GM23338 (cell line): ENCODE data around the gene MDM2. TPM values are rescaled to one million over a fixed set of nuclear protein-coding genes. Genes with fewer than 3 reads are reported as not detected.

Source experiments
- ATAC-seq: fragments of 200-7000 bp; cut with Tn5 transposase; 3 replicates; pipeline ENCODE4 v1.9.1; 2020
- DNase-seq: peaks from one replicate; pipeline ENCODE4 v3.0.0-alpha.2; 2015; ENCODE audit warnings: low spot score
- H2AFZ ChIP-seq: fragments of 200-600 bp; sonication (generic); 2 replicates; pipeline ENCODE4 v1.8.0; 2016; ENCODE audit warnings: antibody characterized with exemption, mild to moderate bottlenecking, moderate library complexity
- H3F3A ChIP-seq: fragments of 200-600 bp; sonication (generic); replicated peaks from 2 replicates; pipeline ENCODE4 v1.8.0; 2017; ENCODE audit warnings: antibody characterized with exemption, mixed run types, low read depth
- H3K27ac ChIP-seq: fragments of 200-600 bp; sonication (generic); 2 replicates; pipeline ENCODE4 v1.6.1; 2016; ENCODE audit warnings: low read depth
- H3K27me3 ChIP-seq: fragments of 200-600 bp; sonication (generic); 2 replicates; pipeline ENCODE4 v1.8.0; 2016; ENCODE audit warnings: mild to moderate bottlenecking, mixed run types, moderate library complexity; ENCODE audit not compliant: insufficient read depth
- H3K36me3 ChIP-seq: fragments of 200-600 bp; sonication (generic); 2 replicates; pipeline ENCODE4 v1.8.0; 2016; ENCODE audit warnings: mild to moderate bottlenecking; ENCODE audit not compliant: insufficient read depth
- H3K4me1 ChIP-seq: fragments of 200-600 bp; sonication (generic); 2 replicates; pipeline ENCODE4 v1.8.0; 2016; ENCODE audit warnings: mild to moderate bottlenecking, moderate library complexity; ENCODE audit not compliant: insufficient read depth
- H3K4me2 ChIP-seq: fragments of 200-600 bp; sonication (generic); 2 replicates; pipeline ENCODE4 v1.7.1; 2017; ENCODE audit warnings: mixed run types
- H3K4me3 ChIP-seq: fragments of 200-600 bp; sonication (generic); 2 replicates; pipeline ENCODE4 v1.6.1; 2016; ENCODE audit warnings: mixed run types
- H3K79me2 ChIP-seq: fragments of 200-600 bp; sonication (generic); replicated peaks from 2 replicates; pipeline ENCODE4 v1.8.0; 2017; ENCODE audit warnings: mild to moderate bottlenecking; ENCODE audit not compliant: insufficient read depth
- H3K9me2 ChIP-seq: fragments of 200-600 bp; sonication (generic); 2 replicates; pipeline ENCODE4 v1.8.0; 2017; ENCODE audit not compliant: insufficient read depth
- H4K20me1 ChIP-seq: fragments of 200-600 bp; sonication (generic); replicated peaks from 2 replicates; pipeline ENCODE4 v1.8.0; 2017; ENCODE audit warnings: mild to moderate bottlenecking; ENCODE audit not compliant: insufficient read depth
- H3K27ac Mint-ChIP-seq: 2 replicates; pipeline ENCODE4 v1.8.0; 2020; ENCODE audit warnings: inconsistent platforms, mild to moderate bottlenecking, moderate library complexity, mixed read lengths
- H3K27me3 Mint-ChIP-seq: 3 replicates; pipeline ENCODE4 v1.8.0; 2022; ENCODE audit warnings: low read depth, mild to moderate bottlenecking, moderate library complexity, mixed read lengths, inconsistent platforms; ENCODE audit not compliant: insufficient read depth, poor library complexity
- H3K36me3 Mint-ChIP-seq: 3 replicates; pipeline ENCODE4 v1.8.0; 2021; ENCODE audit warnings: low read depth, mild to moderate bottlenecking, inconsistent platforms, moderate library complexity, mixed read lengths
- H3K4me1 Mint-ChIP-seq: 3 replicates; pipeline ENCODE4 v1.8.0; 2020; ENCODE audit warnings: mild to moderate bottlenecking, inconsistent platforms, mixed read lengths
- H3K4me3 Mint-ChIP-seq: 3 replicates; pipeline ENCODE4 v1.8.0; 2021; ENCODE audit warnings: moderate library complexity, mild to moderate bottlenecking, inconsistent platforms, mixed read lengths
- H3K9me3 Mint-ChIP-seq: 3 replicates; pipeline ENCODE4 v1.8.0; 2020; ENCODE audit warnings: moderate library complexity, mild to moderate bottlenecking, inconsistent platforms, mixed read lengths
- CREB1 ChIP-seq: fragments of 250-450 bp; sonication (Bioruptor Pico); IDR thresholded peaks from 2 replicates; pipeline ENCODE4 v1.5.0; 2020; ENCODE audit warnings: low read depth, mild to moderate bottlenecking, moderate library complexity
- EZH2 ChIP-seq: fragments of 200-600 bp; sonication (generic); IDR thresholded peaks from one replicate; pipeline ENCODE4 v1.8.0; 2017; ENCODE audit warnings: antibody characterized with exemption, mild to moderate bottlenecking, low read depth; ENCODE audit not compliant: unreplicated experiment
- EZH2phosphoT487 ChIP-seq: fragments of 200-600 bp; sonication (generic); IDR thresholded peaks from one replicate; pipeline ENCODE4 v1.8.1; 2018; ENCODE audit warnings: antibody characterized with exemption; ENCODE audit not compliant: unreplicated experiment
- NANOG ChIP-seq: IDR thresholded peaks from 2 replicates; pipeline ENCODE4 v1.6.1; 2016; ENCODE audit warnings: antibody characterized with exemption, borderline replicate concordance
- POLR2AphosphoS5 ChIP-seq: IDR thresholded peaks from 2 replicates; pipeline ENCODE4 v1.6.1; 2016; ENCODE audit warnings: antibody characterized with exemption, low read depth
- ZNF114 ChIP-seq: fragments of 250-450 bp; sonication (Bioruptor Pico); IDR thresholded peaks from 2 replicates; pipeline ENCODE4 v1.5.0; 2020; ENCODE audit warnings: mild to moderate bottlenecking, moderate library complexity
- ZNF331 ChIP-seq: fragments of 250-450 bp; sonication (Bioruptor Pico); IDR thresholded peaks from 2 replicates; pipeline ENCODE4 v1.5.0; 2020; ENCODE audit warnings: low read depth, mild to moderate bottlenecking, moderate library complexity
- polyA plus RNA-seq: library from polyadenylated mRNA; unstranded; fragments of >200 nt; fragmentation: Nextera tagmentation; extraction: Ambion mirVana; gene quantifications from 2 replicates; pipeline ENCODE4 v1.2.1, GENCODE V29; 2016
- total RNA-seq: library from RNA; depleted of rRNA; stranded (reverse); fragments of >200 nt; shearing (Covaris generic); gene quantifications from 2 replicates; pipeline ENCODE4 v1.2.3, GENCODE V29; 2014
- TF ChIP-seq, protein P1 (sequence below): fragments of 250-450 bp; sonication (Bioruptor Pico); IDR thresholded peaks from 2 replicates; pipeline ENCODE4 v1.5.0; 2020; ENCODE audit warnings: mild to moderate bottlenecking, moderate library complexity
- TF ChIP-seq, protein P2 (sequence below): IDR thresholded peaks from one replicate; pipeline ENCODE4 v1.6.1; 2018; ENCODE audit warnings: antibody characterized with exemption; ENCODE audit not compliant: unreplicated experiment
- TF ChIP-seq, protein P3 (sequence below): IDR thresholded peaks from 2 replicates; pipeline ENCODE4 v1.6.1; 2016; ENCODE audit warnings: antibody characterized with exemption

MDM2 gene
- total and polyA plus RNA-seq, 2 experiments from 2014 or later, result 105 to 136 TPM

DNA sequence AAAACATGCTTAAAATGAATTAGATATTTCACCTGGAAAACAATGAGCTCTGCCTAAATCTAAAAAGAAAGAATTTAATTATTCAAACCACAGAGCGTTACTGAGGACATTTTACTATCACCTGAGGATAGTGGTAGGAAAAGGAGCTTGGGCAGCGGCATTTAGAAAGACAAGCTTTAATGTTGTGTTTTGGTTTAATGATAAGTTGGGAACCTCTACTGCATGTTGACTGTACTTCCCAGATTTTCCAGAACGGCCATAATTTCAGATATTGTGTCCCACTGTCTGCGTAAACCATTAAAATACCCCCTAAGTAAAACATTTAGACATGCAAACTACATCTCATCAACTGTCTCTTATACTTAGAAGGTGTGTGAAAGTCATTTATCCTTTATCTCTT is 69.6 kb downstream of the MDM2 start (continued):
- TF ChIP-seq, protein P1, sequence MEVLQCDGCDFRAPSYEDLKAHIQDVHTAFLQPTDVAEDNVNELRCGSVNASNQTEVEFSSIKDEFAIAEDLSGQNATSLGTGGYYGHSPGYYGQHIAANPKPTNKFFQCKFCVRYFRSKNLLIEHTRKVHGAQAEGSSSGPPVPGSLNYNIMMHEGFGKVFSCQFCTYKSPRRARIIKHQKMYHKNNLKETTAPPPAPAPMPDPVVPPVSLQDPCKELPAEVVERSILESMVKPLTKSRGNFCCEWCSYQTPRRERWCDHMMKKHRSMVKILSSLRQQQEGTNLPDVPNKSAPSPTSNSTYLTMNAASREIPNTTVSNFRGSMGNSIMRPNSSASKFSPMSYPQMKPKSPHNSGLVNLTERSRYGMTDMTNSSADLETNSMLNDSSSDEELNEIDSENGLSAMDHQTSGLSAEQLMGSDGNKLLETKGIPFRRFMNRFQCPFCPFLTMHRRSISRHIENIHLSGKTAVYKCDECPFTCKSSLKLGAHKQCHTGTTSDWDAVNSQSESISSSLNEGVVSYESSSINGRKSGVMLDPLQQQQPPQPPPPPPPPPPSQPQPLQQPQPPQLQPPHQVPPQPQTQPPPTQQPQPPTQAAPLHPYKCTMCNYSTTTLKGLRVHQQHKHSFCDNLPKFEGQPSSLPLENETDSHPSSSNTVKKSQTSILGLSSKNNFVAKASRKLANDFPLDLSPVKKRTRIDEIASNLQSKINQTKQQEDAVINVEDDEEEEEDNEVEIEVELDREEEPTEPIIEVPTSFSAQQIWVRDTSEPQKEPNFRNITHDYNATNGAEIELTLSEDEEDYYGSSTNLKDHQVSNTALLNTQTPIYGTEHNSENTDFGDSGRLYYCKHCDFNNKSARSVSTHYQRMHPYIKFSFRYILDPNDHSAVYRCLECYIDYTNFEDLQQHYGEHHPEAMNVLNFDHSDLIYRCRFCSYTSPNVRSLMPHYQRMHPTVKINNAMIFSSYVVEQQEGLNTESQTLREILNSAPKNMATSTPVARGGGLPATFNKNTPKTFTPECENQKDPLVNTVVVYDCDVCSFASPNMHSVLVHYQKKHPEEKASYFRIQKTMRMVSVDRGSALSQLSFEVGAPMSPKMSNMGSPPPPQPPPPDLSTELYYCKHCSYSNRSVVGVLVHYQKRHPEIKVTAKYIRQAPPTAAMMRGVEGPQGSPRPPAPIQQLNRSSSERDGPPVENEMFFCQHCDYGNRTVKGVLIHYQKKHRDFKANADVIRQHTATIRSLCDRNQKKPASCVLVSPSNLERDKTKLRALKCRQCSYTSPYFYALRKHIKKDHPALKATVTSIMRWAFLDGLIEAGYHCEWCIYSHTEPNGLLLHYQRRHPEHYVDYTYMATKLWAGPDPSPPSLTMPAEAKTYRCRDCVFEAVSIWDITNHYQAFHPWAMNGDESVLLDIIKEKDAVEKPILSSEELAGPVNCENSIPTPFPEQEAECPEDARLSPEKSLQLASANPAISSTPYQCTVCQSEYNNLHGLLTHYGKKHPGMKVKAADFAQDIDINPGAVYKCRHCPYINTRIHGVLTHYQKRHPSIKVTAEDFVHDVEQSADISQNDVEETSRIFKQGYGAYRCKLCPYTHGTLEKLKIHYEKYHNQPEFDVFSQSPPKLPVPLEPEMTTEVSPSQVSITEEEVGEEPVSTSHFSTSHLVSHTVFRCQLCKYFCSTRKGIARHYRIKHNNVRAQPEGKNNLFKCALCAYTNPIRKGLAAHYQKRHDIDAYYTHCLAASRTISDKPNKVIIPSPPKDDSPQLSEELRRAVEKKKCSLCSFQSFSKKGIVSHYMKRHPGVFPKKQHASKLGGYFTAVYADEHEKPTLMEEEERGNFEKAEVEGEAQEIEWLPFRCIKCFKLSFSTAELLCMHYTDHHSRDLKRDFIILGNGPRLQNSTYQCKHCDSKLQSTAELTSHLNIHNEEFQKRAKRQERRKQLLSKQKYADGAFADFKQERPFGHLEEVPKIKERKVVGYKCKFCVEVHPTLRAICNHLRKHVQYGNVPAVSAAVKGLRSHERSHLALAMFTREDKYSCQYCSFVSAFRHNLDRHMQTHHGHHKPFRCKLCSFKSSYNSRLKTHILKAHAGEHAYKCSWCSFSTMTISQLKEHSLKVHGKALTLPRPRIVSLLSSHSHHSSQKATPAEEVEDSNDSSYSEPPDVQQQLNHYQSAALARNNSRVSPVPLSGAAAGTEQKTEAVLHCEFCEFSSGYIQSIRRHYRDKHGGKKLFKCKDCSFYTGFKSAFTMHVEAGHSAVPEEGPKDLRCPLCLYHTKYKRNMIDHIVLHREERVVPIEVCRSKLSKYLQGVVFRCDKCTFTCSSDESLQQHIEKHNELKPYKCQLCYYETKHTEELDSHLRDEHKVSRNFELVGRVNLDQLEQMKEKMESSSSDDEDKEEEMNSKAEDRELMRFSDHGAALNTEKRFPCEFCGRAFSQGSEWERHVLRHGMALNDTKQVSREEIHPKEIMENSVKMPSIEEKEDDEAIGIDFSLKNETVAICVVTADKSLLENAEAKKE, result no peak
- no peak for TF ChIP-seq ZNF331 (CRISPR knock-in tag)
- TF ChIP-seq, protein P2, sequence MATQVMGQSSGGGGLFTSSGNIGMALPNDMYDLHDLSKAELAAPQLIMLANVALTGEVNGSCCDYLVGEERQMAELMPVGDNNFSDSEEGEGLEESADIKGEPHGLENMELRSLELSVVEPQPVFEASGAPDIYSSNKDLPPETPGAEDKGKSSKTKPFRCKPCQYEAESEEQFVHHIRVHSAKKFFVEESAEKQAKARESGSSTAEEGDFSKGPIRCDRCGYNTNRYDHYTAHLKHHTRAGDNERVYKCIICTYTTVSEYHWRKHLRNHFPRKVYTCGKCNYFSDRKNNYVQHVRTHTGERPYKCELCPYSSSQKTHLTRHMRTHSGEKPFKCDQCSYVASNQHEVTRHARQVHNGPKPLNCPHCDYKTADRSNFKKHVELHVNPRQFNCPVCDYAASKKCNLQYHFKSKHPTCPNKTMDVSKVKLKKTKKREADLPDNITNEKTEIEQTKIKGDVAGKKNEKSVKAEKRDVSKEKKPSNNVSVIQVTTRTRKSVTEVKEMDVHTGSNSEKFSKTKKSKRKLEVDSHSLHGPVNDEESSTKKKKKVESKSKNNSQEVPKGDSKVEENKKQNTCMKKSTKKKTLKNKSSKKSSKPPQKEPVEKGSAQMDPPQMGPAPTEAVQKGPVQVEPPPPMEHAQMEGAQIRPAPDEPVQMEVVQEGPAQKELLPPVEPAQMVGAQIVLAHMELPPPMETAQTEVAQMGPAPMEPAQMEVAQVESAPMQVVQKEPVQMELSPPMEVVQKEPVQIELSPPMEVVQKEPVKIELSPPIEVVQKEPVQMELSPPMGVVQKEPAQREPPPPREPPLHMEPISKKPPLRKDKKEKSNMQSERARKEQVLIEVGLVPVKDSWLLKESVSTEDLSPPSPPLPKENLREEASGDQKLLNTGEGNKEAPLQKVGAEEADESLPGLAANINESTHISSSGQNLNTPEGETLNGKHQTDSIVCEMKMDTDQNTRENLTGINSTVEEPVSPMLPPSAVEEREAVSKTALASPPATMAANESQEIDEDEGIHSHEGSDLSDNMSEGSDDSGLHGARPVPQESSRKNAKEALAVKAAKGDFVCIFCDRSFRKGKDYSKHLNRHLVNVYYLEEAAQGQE, result no peak
- TF ChIP-seq EZH2phosphoT487, result no peak

DNA sequence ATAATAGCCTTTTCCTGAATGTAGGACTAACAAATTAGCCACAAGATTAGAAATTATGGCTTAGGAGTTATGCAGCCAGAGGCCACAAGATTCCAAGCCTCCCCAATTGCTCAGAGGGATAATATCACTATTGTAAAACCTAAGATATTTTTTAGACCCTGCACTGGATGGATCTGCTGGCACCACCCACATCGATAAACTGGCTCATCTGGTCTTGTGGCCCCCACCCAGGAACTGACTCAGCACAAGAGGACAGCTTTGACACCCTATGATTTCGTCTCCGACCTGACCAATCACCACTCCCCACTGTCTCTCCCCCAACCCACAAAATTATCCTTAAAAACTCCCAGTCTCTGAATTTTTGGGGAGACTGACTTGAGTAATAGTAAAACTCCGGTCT is 70.3 kb downstream of the MDM2 start:
- no peaks in the 10 kb centered on the region for H3K9me2 ChIP-seq
- H3K27ac Mint-ChIP-seq, result no peak overlapping the region
- H3K27me3 Mint-ChIP-seq, result peaks cover 3% of the 10 kb centered on the region
- no peak overlapping the region for H3K4me3 Mint-ChIP-seq
- no peaks in the 10 kb centered on the region for H4K20me1 ChIP-seq
- no peaks in the 10 kb centered on the region for H3K36me3 ChIP-seq
- no peak overlapping the region for H2AFZ ChIP-seq
- no peaks in the 10 kb centered on the region for H3K27me3 ChIP-seq
- H3K4me1 Mint-ChIP-seq, result no peaks in the 10 kb centered on the region
- H3K4me3 ChIP-seq, result no peak overlapping the region
- no peak overlapping the region for H3K4me2 ChIP-seq
- no peak overlapping the region for H3K27ac ChIP-seq
- H3F3A ChIP-seq, result no peaks in the 10 kb centered on the region
- no peaks in the 10 kb centered on the region for H3K79me2 ChIP-seq
- no peaks in the 10 kb centered on the region for H3K36me3 Mint-ChIP-seq
- no peaks in the 10 kb centered on the region for H3K9me3 Mint-ChIP-seq
- DNase-seq, result no peak
- ATAC-seq, result no peak
- no peaks in the 10 kb centered on the region for H3K4me1 ChIP-seq
- no peak for TF ChIP-seq POLR2AphosphoS5
- no peak for TF ChIP-seq CREB1 (CRISPR knock-in tag)
- no peak for TF ChIP-seq ZNF114 (CRISPR knock-in tag)
- TF ChIP-seq, protein P3, sequence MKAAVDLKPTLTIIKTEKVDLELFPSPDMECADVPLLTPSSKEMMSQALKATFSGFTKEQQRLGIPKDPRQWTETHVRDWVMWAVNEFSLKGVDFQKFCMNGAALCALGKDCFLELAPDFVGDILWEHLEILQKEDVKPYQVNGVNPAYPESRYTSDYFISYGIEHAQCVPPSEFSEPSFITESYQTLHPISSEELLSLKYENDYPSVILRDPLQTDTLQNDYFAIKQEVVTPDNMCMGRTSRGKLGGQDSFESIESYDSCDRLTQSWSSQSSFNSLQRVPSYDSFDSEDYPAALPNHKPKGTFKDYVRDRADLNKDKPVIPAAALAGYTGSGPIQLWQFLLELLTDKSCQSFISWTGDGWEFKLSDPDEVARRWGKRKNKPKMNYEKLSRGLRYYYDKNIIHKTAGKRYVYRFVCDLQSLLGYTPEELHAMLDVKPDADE, result no peak
- TF ChIP-seq EZH2, result no peak
- TF ChIP-seq NANOG, result no peak
